Left lobe of liver (tissue), 2 donors: ENCODE data around the gene SCYGR7. TPM values are rescaled to one million over a fixed set of nuclear protein-coding genes. Genes with fewer than 3 reads are reported as not detected.
"Not testable (repeated sequence)": the region's sequence is repeated elsewhere in the genome, so short reads cannot be mapped to it uniquely, and the experiment has no call there.

Experiments
- ATAC-seq: fragments of 200-7000 bp; cut with Tn5 transposase; one replicate; pipeline ENCODE4 v1.9.1; 2020; ENCODE audit warnings: mild to moderate bottlenecking, moderate library complexity
- DNase-seq: peaks from one replicate; pipeline ENCODE4 v3.0.0-alpha.2; 2020; ENCODE audit warnings: low spot score
- total RNA-seq: library from RNA; stranded (reverse); gene quantifications from one replicate; pipeline ENCODE4 v1.2.1, GENCODE V29; 2021
- donor health status: DM: no; HTN: no; CAD: no; lungs with moderate emphysema.
- donor health status: DM: no; HTN: yes; CAD: no.

SCYGR7 gene
- not detected for total RNA-seq

DNA sequence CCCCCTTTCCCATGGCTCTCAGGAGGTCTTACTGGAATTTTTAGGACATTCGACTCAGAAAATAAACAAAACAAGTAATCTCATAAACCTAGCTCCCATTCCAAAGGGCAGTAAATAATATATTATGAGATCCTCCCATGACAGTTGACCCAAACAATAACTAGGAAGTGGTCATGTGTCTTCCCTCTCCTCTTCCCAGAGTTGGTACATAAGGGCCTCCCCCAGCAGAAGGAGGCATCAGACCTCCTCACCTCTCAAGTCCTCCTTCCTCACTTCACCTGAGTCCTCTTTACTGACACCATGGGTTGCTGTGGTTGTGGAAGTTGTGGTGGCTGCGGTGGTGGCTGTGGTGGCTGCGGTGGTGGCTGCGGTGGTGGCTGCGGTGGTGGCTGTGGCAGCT is at the start of gene SCYGR7:
TSS of gene SCYGR7 (plus strand) at position 301 of the 400 bp plus-strand sequence. CDS start at position 301, 0 bp downstream.
- no peak for ATAC-seq
- DNase-seq: no peak

DNA sequence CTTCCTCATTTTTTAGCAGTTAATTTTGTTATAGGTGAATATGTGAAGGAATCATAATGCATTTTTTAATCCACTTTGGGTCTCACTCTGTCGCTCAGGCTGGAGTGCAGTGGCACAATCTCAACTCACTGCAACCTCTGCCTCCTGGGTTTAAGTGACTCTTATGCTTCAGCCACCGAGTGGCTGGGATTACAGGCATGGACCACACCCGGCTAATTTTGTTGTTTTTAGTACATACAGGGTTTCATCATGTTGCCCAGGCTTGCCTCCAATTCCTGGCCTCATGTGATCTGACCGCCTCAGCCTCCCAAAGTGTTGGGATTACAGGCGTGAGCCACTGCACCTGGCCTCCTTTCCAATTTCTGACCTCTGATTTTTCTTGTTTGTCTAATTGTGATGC is 43.9 kb upstream of the SCYGR7 start:
- DNase-seq: no peak
- ATAC-seq: no peak

DNA sequence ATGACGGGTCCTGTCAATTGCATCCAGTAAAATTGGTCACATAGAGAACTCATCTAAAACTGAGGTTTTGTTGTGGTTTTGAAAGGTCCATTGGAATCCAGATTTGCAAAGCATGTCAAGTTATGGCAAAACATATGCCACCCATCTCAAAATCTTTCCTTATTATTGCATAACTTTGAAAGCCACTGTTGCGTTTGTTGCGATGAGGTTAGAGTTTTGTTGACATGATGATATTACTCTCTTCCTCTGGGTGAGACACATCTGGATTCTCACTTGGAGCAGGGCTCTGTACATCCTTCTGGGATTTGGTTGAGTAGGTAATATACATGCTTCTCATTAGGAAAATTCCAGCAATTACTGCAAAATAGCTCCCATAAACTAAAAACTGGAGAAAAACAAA is 40.9 kb upstream of the SCYGR7 start:
- ATAC-seq: no peak
- no peak for DNase-seq

GRCh38 chr2:227696990-227697679 is 31.0 kb upstream of the SCYGR7 start:
- no peak for ATAC-seq
- DNase-seq: no peak

DNA sequence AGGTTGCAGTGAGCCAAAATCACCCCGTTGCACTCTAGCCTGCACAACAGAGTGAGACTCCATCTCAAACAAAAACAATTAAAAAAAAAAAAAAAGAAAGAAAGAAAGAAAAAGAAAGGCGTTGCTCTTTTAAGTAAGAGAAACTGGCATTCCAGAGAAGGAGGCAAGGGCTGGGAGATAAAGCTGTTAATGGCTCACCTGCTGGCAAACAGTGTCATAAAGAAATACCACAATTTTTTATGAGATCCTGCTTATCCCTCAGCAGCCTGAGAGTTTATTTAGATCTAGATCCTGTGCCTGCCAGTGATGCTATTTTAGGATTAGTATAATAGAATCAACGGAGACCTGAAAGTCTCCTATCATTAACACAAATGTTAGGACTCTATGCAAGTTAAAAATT is 26.6 kb upstream of the SCYGR7 start:
- DNase-seq (no peak), ATAC-seq (no peak)

GRCh38 chr2:227703280-227703732 is 24.8 kb upstream of the SCYGR7 start:
- ATAC-seq: peak; percentile 73
- peak; percentile 57 for DNase-seq

- no peak for DNase-seq
- ATAC-seq: no peak
These were observed 24.2 kb upstream of the SCYGR7 start for GRCh38 chr2:227703961-227704360.

GRCh38 chr2:227706859-227707258 is 21.3 kb upstream of the SCYGR7 start:
- DNase-seq (peak; percentile 91), ATAC-seq (peak; percentile 93)

GRCh38 chr2:227707390-227707789 is 20.7 kb upstream of the SCYGR7 start:
- ATAC-seq (no peak), DNase-seq (no peak)

- ATAC-seq (no peak), DNase-seq (no peak)
These were observed 17.1 kb upstream of the SCYGR7 start for GRCh38 chr2:227710986-227711385.

- no peak for DNase-seq
- ATAC-seq: no peak
These were observed 14.8 kb upstream of the SCYGR7 start for GRCh38 chr2:227713291-227713690.

DNA sequence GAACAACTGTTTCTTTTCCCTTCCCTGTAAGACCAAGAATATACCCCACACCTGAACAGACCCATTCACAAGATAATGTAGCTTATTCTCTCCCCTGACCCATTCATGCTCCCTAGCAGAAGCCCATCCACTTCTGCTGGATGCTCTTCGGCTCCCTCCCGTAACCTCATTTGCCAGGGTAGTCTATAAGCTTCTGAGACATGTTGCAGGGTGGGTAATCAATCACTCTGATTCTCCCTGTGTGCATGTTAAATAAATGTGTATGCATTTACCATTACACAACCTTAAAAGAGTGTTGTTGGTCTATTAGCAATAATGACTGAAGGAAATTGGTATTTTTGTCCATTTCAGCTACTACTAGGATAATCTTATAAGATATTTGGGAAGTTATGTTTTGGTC is 11.6 kb upstream of the SCYGR7 start:
- no peak for ATAC-seq
- no peak for DNase-seq

DNA sequence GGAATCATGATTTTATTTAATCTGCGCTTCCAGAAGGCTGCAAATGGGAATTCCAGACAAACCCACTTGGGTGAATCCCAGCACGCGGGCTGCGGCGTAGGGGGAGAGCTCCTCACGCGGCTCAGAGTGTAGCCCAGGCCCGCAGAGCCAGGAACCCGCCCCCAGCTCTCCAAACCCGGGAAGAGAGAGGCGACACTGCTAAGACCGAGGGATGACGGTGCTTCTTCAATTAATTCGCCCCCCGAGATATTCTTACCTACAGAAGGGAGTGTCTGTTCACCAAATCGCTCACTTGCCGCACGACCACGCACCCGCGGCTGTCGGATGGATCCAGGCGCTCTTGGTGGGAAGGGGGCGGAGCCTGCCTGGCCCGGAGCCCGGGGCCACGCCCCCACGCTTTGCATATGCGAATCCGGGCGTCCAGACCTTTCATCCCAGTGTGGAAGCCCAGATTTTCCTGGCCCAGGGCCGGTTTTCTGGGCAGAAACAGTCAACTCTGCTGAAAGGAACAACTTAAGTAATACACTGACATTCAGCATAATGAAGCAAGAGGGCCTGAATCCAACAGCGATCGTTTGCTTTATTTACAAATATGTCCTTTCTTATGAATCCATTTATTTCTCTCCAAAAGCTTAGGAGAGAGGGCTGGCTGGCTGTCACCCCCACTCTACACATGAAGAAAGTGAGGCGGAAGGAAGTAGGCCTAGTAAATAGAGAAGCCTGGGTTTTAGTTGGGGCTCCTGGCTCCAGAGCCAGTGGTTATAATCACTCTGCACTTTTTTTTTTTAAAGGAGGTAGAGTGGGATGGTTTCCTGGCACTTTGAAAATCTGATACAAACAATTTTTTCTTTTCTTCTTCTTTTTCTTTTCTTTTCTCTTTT is 10.2 kb upstream of the SCYGR7 start, which contains the start of gene SLC19A3:
TSS of gene SLC19A3 (minus strand) at position 342 of the 881 bp plus-strand sequence. CDS start 15,710 bp downstream, outside the sequence.
- peak; percentile 98 for DNase-seq
- peak; percentile 96 for ATAC-seq

- ATAC-seq (no peak), DNase-seq (no peak)
These were observed 8.5 kb upstream of the SCYGR7 start for GRCh38 chr2:227719641-227720040.

- DNase-seq: no peak
- ATAC-seq: no peak
These were observed 7.5 kb upstream of the SCYGR7 start for GRCh38 chr2:227720680-227721079.

DNA sequence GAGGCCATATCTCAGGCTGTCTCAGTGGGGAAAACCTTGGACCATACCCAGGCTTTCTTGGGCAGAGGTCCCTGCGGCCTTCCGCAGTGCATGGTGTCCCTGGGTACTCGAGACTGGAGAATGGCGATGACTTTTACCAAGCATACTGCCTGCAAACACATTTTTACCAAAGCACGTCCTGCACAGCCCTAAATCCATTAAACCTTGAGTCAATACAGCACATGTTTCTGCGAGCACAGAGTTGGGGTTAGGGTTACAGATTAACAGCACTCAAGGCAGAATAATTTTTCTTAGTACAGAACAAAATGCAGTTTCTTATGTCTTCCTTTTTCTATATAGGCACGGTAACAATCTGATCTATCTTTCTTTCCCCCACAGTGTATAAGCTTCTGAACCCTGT is 5.3 kb upstream of the SCYGR7 start:
- ATAC-seq, DNase-seq: not testable (repeated sequence)

DNA sequence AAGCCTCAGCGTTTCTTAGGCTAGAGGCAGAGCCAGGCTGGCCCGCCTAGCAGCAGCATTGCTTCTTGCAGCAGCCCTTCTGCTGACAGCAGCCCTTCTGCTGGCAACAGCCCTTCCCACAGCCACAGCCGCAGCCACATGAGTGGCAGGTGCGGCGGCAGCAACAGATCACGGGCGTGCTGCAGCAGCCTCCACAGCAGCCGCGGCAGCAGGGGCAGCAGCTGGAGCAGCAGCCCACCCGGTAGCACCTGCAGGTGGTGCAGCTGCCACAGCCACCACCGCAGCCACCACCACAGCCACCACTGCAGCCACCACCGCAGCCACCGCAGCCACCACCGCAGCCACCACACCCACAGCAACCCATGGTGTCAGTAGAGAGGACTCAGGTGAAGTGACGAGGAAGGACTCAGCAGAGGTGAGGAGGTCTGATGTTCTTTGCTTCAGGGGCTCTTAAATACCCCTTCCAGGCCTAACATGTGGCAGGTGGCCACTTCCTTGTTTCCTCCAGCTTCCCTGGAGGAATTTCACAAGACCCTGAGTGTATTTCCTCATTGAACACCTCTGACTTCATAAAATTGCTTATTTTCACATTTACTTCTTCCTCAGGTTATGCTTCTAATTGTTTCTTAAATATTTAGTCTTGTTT is 3.6 kb upstream of the SCYGR7 start, which contains the start of gene SCYGR6:
TSS of gene SCYGR6 (minus strand) at position 364 of the 646 bp plus-strand sequence. CDS start at position 364, 0 bp downstream.
- ATAC-seq: no peak
- DNase-seq: no peak

GRCh38 chr2:227739351-227739750 is 11.2 kb downstream of the SCYGR7 start:
- no peak for ATAC-seq

DNA sequence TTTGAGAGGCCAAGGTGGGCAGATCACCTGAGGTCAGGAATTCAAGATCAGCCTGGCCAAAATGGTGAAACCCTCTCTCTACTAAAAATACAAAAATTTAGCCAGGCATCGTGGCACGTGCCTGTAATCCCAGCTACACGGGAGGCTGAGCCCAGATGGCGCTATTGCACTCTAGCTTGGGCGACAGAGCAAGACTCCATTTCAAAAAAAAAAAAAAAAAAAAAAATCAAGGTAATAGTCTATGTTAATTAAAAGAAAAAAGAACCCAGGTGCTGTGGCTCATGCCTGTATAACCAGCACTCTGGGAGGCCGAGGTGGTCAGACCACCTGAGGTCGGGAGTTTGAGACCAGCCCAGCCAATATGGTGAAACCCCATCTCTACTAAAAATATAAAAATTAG is 12.6 kb downstream of the SCYGR7 start:
- ATAC-seq, DNase-seq: not testable (repeated sequence)

More at GRCh38 chr2:227739351-227739750, 11.2 kb downstream of the SCYGR7 start:
- DNase-seq: no peak

GRCh38 chr2:227745594-227745993 is 17.5 kb downstream of the SCYGR7 start, which contains the start of gene SCYGR8:
TSS of gene SCYGR8 (plus strand) at chr2:227745894. CDS start at chr2:227745894, 0 bp downstream.
- ATAC-seq (no peak), DNase-seq (no peak)

DNA sequence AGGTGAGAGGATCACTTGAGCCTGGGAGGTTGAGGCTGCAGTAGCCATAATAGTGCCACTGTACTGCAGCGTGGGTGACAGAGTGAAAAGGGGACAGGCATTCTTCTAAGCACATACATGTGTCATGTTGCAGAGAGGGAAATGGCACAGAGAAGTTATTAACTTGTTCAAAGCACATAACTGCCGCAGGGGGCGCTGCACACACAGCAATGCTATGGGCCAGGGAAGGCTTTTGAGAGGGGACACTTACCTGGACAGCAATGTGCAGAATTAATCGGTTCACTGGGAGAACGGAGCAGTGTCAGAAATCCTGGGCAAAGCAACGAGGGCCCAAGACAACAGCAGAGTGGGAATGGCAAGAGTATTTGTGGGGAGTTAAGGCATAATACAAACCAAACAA is 19.9 kb downstream of the SCYGR7 start:
- DNase-seq (no peak), ATAC-seq (no peak)
